Stimulated activated CD8-positive, alpha-beta memory T cell treated with anti-CD3 and anti-CD28 coated beads, Interleukin-4, amount 100 ng/mL, for 48 hours (primary cell): ENCODE measurements around the gene IRF2BP2.
A peak's percentile ranks its signal among the peaks of the same experiment; 100 is the strongest.

Experiments used
- DNase-seq: peaks from one replicate; pipeline ENCODE4 v3.0.0-alpha.2; 2020

The IRF2BP2 gene

GRCh38 chr1:234612352-234613127 lies 2.6 kb upstream of the IRF2BP2 start:
- DNase-seq = peak; percentile 76

GRCh38 chr1:234611847-234612351 lies 1.9 kb upstream of the IRF2BP2 start:
- DNase-seq = peak; percentile 45

GRCh38 chr1:234611225-234611846 lies 1.4 kb upstream of the IRF2BP2 start:
- DNase-seq = no peak

- peak; percentile 93 for DNase-seq
Measured at GRCh38 chr1:234610666-234611224, 767 bp upstream of the IRF2BP2 start.

GRCh38 chr1:234609691-234610042 lies 311 bp downstream of the IRF2BP2 start:
- DNase-seq = no peak

GRCh38 chr1:234608911-234609690 lies 877 bp downstream of the IRF2BP2 start:
- DNase-seq = peak; percentile 78

GRCh38 chr1:234608025-234608910 lies 1.7 kb downstream of the IRF2BP2 start:
- peak; percentile 79 for DNase-seq

GRCh38 chr1:234607109-234608024 lies 2.6 kb downstream of the IRF2BP2 start:
- DNase-seq = peak; percentile 50

GRCh38 chr1:234606784-234607108 lies 3.2 kb downstream of the IRF2BP2 start:
- no peak for DNase-seq

- peak; percentile 48 for DNase-seq
Measured at GRCh38 chr1:234605983-234606783, 3.8 kb downstream of the IRF2BP2 start.

- no peak for DNase-seq
Measured at GRCh38 chr1:234605399-234605982, 4.5 kb downstream of the IRF2BP2 start.

- DNase-seq = no peak
Measured at GRCh38 chr1:234604495-234605398, 5.2 kb downstream of the IRF2BP2 start.

GRCh38 chr1:234603221-234604204 lies 6.5 kb downstream of the IRF2BP2 start:
- no peak for DNase-seq

- peak; percentile 34 for DNase-seq
Measured at GRCh38 chr1:234602334-234603220, 7.4 kb downstream of the IRF2BP2 start.

GRCh38 chr1:234601301-234602017 lies 8.5 kb downstream of the IRF2BP2 start:
- DNase-seq = no peak
